ENCODE results near the gene NCK2.

Gene NCK2

DNA sequence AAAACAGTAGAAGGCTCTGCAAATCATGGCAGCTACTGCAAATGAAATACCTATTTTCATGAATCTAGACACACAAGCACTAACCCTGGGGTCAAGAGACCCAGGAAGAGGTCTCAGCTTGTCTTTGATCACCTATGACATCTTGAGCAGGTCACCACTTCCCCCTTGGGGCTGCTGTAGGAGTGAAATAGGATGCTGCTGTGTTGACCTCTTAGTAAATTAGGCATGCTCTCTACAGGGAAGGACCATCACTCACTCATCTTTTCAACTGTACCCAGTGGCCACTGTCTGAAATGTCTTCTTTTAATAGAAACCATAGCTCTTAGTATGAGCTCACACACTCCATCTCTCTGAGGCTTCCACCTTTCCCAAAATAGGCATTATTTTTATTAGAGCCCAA lies 83.8 kb downstream of the NCK2 start:
- H3K9me2 ChIP-seq (replicated peaks; ENCODE audit: low read depth, low read length), result no peaks in the 10 kb centered on the region
- no peak overlapping the region for H3K4me2 ChIP-seq (ENCODE audit: low read depth, low read length, poor library complexity, severe bottlenecking)
- no peaks in the 10 kb centered on the region for H3K4me1 ChIP-seq (ENCODE audit: insufficient read depth, low read length, poor library complexity, severe bottlenecking)
- H3K36me3 ChIP-seq (ENCODE audit: insufficient read depth, low read length), result peaks cover 6% of the 10 kb centered on the region; the same call in 1 of the 2 replicates
- no peak overlapping the region for H3K4me3 ChIP-seq (ENCODE audit: low read length, poor library complexity, severe bottlenecking)
- peaks cover 65% of the 10 kb centered on the region; the same call in 1 of the 2 replicates for H3K79me2 ChIP-seq (ENCODE audit: insufficient read depth, low read length)
- H3K9me3 ChIP-seq (ENCODE audit: insufficient read depth, low read depth, low read length), result 0 out of 2 replicates have a peak, but pooled peaks cover 8% of the 10 kb centered on the region
- TF ChIP-seq, protein P1, sequence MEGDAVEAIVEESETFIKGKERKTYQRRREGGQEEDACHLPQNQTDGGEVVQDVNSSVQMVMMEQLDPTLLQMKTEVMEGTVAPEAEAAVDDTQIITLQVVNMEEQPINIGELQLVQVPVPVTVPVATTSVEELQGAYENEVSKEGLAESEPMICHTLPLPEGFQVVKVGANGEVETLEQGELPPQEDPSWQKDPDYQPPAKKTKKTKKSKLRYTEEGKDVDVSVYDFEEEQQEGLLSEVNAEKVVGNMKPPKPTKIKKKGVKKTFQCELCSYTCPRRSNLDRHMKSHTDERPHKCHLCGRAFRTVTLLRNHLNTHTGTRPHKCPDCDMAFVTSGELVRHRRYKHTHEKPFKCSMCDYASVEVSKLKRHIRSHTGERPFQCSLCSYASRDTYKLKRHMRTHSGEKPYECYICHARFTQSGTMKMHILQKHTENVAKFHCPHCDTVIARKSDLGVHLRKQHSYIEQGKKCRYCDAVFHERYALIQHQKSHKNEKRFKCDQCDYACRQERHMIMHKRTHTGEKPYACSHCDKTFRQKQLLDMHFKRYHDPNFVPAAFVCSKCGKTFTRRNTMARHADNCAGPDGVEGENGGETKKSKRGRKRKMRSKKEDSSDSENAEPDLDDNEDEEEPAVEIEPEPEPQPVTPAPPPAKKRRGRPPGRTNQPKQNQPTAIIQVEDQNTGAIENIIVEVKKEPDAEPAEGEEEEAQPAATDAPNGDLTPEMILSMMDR (conservative IDR thresholded peaks at IDR 0.05; ENCODE audit: low read length), result no peak
- no peak for TF ChIP-seq EZH2phosphoT487 (IDR thresholded peaks at IDR 0.05; ENCODE audit: borderline replicate concordance)
- H2AFZ ChIP-seq (ENCODE audit: low read length), result no peak overlapping the region
- no peaks in the 10 kb centered on the region for H4K20me1 ChIP-seq (ENCODE audit: insufficient read depth, low read length, poor library complexity, severe bottlenecking)
- no peaks in the 10 kb centered on the region for H3K27me3 ChIP-seq (ENCODE audit: insufficient read depth, low read length, poor library complexity, severe bottlenecking)
- no peak overlapping the region for H3K9ac ChIP-seq (ENCODE audit: low read depth, low read length, poor library complexity, severe bottlenecking)
- 0 out of 2 replicates have a peak, but pooled peaks cover 2% of the 10 kb centered on the region for H3F3A ChIP-seq (ENCODE audit: low read depth)

- no peaks in the 10 kb centered on the region for H3K9me2 ChIP-seq (replicated peaks; ENCODE audit: low read depth, low read length)
- 0 out of 2 replicates have a peak, but pooled peaks cover 2% of the 10 kb centered on the region for H3F3A ChIP-seq (ENCODE audit: low read depth)
- no peaks in the 10 kb centered on the region for H3K4me1 ChIP-seq (ENCODE audit: insufficient read depth, low read length, poor library complexity, severe bottlenecking)
- peaks cover 17% of the 10 kb centered on the region for H3K9me3 ChIP-seq (ENCODE audit: insufficient read depth, low read depth, low read length)
- H3K79me2 ChIP-seq (ENCODE audit: insufficient read depth, low read length), result peaks cover 84% of the 10 kb centered on the region
- H2AFZ ChIP-seq (ENCODE audit: low read length), result no peak overlapping the region
- no peaks in the 10 kb centered on the region for H3K27me3 ChIP-seq (ENCODE audit: insufficient read depth, low read length, poor library complexity, severe bottlenecking)
- H3K4me3 ChIP-seq (ENCODE audit: low read length, poor library complexity, severe bottlenecking), result no peak overlapping the region
- no peaks in the 10 kb centered on the region for H3K36me3 ChIP-seq (ENCODE audit: insufficient read depth, low read length)
- no peak overlapping the region for H3K4me2 ChIP-seq (ENCODE audit: low read depth, low read length, poor library complexity, severe bottlenecking)
- H3K9ac ChIP-seq (ENCODE audit: low read depth, low read length, poor library complexity, severe bottlenecking), result no peak overlapping the region
- TF ChIP-seq EZH2phosphoT487 (IDR thresholded peaks at IDR 0.05; ENCODE audit: borderline replicate concordance), result no peak
- TF ChIP-seq, protein P1 (conservative IDR thresholded peaks at IDR 0.05; ENCODE audit: low read length), result no peak
- H4K20me1 ChIP-seq (ENCODE audit: insufficient read depth, low read length, poor library complexity, severe bottlenecking), result no peaks in the 10 kb centered on the region
Observed at GRCh38 chr2:105834931-105835330, 90.2 kb downstream of the NCK2 start.

- peaks cover 17% of the 10 kb centered on the region for H3K9me3 ChIP-seq (ENCODE audit: insufficient read depth, low read depth, low read length)
- H3K79me2 ChIP-seq (ENCODE audit: insufficient read depth, low read length), result peaks cover 85% of the 10 kb centered on the region
- H3K36me3 ChIP-seq (ENCODE audit: insufficient read depth, low read length), result no peaks in the 10 kb centered on the region
- H3K27me3 ChIP-seq (ENCODE audit: insufficient read depth, low read length, poor library complexity, severe bottlenecking), result no peaks in the 10 kb centered on the region
- no peak overlapping the region for H2AFZ ChIP-seq (ENCODE audit: low read length)
- H3K9me2 ChIP-seq (replicated peaks; ENCODE audit: low read depth, low read length), result no peaks in the 10 kb centered on the region
- TF ChIP-seq, protein P1 (conservative IDR thresholded peaks at IDR 0.05; ENCODE audit: low read length), result no peak
- no peak for TF ChIP-seq EZH2phosphoT487 (IDR thresholded peaks at IDR 0.05; ENCODE audit: borderline replicate concordance)
- H3F3A ChIP-seq (ENCODE audit: low read depth), result no peaks in the 10 kb centered on the region
- peaks cover 8% of the 10 kb centered on the region for H3K4me1 ChIP-seq (ENCODE audit: insufficient read depth, low read length, poor library complexity, severe bottlenecking)
- H4K20me1 ChIP-seq (ENCODE audit: insufficient read depth, low read length, poor library complexity, severe bottlenecking), result no peaks in the 10 kb centered on the region
- H3K9ac ChIP-seq (ENCODE audit: low read depth, low read length, poor library complexity, severe bottlenecking), result no peak overlapping the region
- H3K4me3 ChIP-seq (ENCODE audit: low read length, poor library complexity, severe bottlenecking), result no peak overlapping the region
- H3K4me2 ChIP-seq (ENCODE audit: low read depth, low read length, poor library complexity, severe bottlenecking), result no peak overlapping the region
Observed at GRCh38 chr2:105836341-105836740, 91.6 kb downstream of the NCK2 start.

Measured in Loucy (cell line).